Inflammatory macrophage treated with lipopolysaccharide for 1 hour (primary cell): ENCODE data around the gene TCTN1.
"Not testable (repeated sequence)": the region's sequence is repeated elsewhere in the genome, so short reads cannot be mapped to it uniquely, and the experiment has no call there.

Experiments used
- DNase-seq, 2 donors: peaks; one replicate each; pipeline ENCODE4 v3.0.0-alpha.2; 2020 to 2022

TCTN1 gene

GRCh38 chr12:110587102-110587501 is 26.8 kb upstream of the TCTN1 start:
- not testable (repeated sequence) for DNase-seq

DNA sequence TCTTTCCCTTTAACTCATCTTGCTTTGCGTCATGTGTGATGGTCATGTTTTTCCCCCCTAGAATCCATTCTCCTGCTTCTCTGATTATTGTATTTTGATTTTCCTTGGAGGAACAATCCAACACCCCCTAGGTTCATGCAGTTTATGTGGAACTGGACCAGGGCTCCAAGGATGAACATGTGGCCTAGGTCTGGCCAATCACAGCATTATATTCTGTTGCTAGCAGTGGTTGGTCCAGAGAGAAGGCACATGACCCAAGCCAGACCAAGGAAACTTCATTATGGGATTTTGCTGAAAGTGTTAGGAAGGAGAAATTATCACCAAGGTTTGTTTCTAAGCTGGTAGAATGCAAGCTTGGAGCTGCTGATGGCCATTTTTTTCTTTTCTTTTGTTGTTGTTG is 23.9 kb upstream of the TCTN1 start:
- DNase-seq = no peak

DNA sequence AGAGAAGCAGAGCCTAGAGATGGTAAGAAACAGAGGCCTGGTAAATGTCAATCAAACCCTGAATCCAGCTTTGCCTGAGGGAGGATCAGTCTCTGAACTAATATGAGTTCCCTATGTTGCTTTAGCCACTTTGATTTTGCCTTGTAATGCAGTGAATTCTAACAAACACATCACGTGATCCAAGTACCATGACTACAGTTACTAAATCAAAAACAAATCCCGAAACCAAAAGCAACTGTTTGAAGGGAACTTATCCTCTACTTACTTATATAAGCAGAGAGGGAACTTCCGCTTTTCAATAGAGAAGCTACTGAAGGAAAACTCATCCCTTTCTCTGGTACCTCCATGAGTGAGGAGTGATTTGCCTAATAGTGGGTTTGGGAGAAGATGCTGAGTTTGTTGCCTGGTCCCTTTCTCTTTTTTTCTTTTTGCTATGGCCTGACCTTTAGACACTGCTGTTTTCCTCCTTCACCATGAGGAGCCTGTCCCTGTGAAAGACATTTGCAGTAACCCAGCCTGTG is 23.1 kb upstream of the TCTN1 start:
- peak; percentile 95 to 99 for DNase-seq

- DNase-seq = no peak
Observed at GRCh38 chr12:110591451-110592051, 22.4 kb upstream of the TCTN1 start.

GRCh38 chr12:110592078-110592477 is 21.9 kb upstream of the TCTN1 start:
- no peak for DNase-seq

GRCh38 chr12:110592919-110593318 is 21.0 kb upstream of the TCTN1 start:
- not testable (repeated sequence) for DNase-seq

- DNase-seq = no peak
Observed at GRCh38 chr12:110597885-110598284, 16.0 kb upstream of the TCTN1 start.

GRCh38 chr12:110599334-110599733 is 14.6 kb upstream of the TCTN1 start:
- DNase-seq = peak; percentile 44 to 54

DNA sequence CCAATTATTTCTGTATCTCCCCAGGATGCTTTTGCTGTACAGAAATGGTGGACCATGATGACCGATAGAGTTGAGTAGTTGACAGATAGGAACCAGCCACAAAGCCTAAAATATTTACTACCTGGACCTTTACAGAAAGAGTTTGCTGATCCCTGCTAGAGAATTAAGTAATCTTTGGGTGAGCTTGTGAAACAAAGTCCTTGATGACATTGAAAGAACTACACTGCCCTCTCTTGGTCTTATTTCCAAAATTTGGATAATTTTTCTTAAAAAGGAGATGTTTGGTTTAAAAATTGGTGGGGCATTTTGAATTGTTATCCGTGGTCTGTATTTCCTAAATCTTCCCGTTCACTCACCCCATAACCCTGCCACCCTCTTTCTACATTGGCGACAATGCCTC is 13.7 kb upstream of the TCTN1 start:
- peak; percentile 71 to 96 for DNase-seq

GRCh38 chr12:110602085-110602814 is 11.7 kb upstream of the TCTN1 start:
- peak; percentile 57 to 73 for DNase-seq

DNA sequence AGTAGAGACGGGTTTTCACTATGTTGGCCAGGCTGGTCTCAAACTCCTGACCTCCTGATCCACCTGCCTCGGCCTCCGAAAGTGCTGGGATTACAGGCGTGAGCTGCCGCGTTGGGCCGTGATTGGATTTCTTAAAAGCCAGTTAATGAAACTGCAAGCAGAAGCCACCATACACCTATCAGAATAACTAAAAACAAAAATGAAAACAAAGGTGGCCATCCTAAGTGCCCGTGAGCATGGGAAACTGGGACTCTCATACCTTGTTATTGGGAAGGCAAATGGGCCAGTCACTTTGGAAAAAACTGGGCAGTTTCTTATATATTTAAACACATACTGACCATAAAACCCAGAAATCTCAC is 7.7 kb upstream of the TCTN1 start:
- no peak for DNase-seq

DNA sequence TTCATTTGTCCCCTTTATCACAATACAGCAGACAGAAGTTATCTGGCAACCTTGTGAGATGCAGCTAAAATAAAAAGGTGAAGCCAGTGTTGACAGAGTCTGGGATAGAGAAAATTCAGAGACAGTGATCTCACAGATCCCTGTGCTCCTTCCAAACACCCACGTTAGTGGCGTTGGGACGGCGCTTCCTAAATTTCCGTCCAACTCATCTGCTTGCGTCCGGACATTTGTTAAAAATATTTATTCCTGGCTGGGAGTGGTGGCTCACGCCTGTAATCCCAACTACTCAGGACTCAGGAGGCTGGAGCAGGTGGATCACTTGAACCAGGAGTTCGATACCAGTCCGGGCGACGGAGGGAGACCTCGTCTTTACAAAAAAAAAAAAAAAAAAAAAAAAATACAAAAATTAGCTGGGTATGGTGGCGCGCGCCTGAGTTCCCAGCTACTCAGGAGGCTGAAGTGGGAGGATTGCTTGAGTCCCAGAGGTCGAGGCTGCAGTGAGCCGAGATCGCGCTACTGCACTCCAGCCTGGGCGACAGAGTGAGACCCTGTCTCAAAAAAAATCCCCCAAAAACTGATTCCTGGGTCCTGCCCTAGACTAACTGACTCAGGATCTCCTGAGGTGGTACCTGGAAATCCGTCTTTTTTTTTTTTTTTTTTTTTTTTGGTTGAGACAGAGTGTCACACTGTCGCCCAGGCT is 708 bp upstream of the TCTN1 start:
- DNase-seq = no peak

DNA sequence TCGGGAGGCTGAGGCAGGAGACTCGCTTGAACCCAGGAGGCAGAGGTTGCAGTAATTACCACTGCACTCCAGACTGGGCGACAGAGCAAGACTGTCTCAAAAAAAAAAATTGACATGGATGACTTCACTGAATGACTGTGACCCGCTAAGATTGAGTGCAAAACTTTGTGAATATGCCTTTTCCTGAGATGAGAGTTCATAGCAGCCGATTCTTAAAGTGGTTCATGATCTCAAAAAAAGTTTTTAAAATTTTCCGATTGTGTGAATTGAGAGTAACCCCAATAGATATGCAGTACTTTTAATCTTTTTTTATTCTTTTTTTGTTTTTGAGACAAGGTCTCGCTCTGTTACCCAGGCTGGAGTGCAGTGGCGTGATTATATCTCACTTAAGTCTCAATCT is 1.2 kb downstream of the TCTN1 start:
- no peak for DNase-seq

GRCh38 chr12:110616471-110617115 is 2.7 kb downstream of the TCTN1 start:
- DNase-seq = no peak

GRCh38 chr12:110619534-110619953 is 5.6 kb downstream of the TCTN1 start:
- peak; percentile 70 to 89 for DNase-seq

DNA sequence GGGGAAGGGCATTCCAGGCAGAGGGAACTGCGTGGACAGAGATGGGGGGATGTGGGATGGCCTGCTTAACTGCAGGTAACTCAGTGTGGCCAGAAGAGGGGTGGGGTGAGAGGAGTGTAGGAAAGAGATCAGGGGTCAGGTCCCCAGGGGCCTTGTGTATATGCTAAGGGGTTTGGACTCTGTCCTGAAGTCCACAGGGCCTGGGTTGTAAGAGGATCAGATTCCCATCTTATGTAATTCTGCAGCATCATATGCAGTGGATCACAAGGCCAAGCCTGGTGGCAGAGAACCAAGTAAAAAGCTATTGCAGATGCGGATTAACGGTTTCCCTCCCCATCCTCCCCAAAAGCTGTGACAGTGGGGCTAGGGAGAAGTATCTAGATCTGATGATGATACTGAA is 8.7 kb downstream of the TCTN1 start:
- DNase-seq = no peak

GRCh38 chr12:110627500-110628195 is 13.7 kb downstream of the TCTN1 start:
- DNase-seq = no peak

DNA sequence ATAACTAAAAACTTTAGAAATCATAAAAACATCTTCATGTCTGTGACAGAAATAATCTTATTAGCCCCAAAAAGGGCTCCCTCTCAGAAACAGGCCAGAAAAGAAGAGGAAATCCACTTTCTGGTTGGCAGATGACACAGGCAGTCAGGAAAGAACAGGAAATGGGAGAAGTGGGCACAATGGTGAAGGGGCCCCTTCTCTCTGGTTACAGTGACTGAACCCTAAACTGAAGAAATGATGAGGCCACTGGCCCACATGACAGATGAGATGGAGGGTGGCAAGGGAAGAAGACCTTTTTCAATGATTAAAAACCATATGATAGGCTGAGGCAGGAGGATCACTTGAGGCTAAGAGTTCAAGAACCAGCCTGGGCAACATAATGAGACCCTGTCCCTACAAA is 21.1 kb downstream of the TCTN1 start:
- no peak for DNase-seq

DNA sequence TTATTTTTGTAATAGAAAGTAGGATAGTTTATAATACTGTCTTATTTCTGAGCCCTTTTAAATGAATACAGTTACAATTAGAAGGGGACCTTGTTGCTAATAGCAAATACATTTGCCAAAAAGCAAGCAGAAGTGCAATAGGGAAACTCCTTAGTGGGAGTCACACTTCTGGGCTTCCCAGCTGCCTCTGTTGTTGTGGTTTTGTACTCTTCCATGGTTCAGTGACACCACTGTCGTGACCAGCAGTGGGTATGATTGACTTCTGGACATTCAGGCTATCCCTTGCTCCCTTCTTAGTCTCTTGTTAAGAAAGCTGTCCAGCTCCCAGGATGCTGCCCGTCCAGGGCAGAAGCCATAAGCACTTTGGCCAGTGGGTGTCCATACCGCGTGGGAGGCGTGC is 22.6 kb downstream of the TCTN1 start:
- peak; percentile 81 to 88 for DNase-seq

DNA sequence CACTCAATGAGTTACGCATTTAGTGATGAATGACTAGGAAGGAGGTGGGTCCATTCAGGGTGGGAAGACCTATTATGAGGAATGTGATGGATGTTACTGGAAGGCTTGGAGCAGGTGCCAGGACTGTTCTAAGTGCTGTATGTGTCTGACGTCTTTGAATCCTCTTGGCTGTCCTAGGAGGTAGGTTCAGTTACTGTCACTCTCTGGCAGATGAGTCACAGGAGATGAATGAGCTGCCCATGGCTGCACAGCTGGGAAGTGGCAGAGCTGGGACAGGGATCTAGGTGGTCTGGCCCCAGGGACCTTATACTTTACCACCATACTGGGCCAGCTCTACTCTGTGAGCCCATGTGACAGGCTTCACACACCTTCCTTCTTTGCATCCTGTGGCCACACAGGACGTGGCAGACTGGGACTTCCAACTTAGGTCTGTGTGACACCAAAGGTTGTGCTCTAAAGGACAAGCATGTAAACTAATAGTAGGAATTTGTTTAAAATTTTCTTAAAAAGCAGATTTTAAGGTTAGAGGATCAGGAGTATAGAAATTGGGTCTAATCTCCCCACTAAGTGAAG is 24.0 kb downstream of the TCTN1 start:
- DNase-seq = no peak

DNA sequence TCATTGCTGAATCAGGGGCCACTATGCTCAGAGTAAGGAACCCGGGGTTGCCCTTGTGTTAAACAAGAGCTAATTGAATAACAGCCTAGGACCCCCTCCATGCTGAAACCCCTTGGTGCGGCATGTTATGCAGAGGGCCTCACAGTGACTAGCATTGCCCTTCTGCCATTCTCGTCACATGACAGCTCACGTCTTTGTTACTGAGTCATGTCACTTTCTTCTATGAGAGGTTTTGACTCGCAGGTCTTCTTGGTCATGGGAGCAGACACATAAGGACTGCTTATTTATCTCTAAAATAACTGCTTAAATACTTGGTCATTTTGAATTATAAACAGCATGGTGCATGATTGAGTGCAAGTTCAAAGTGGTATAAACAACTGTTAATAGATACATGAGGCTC is 24.9 kb downstream of the TCTN1 start:
- DNase-seq = no peak
